Right atrium auricular region (tissue), 2 donors: Measurements from ENCODE around the gene RPUSD4. TPM values are rescaled to one million over a fixed set of nuclear protein-coding genes. Genes with fewer than 3 reads are reported as not detected.
A peak's percentile ranks its signal among the peaks of the same experiment; 100 is the strongest.

Experiments used
- DNase-seq: peaks from one replicate; pipeline ENCODE4 v3.0.0-alpha.2; 2019; ENCODE audit warnings: low spot score
- H3K27ac ChIP-seq, 2 donors: fragments of 200-600 bp; sonication (generic); 1 replicate in 1 of 2; 2 replicates in 1 of 2; pipeline ENCODE4 v1.5.1; 2016 to 2019
- H3K27me3 ChIP-seq, 2 donors: fragments of 200-600 bp; sonication (generic); one replicate each; pipeline versions ENCODE4 v1.5.1 to v1.6.0; 2017 to 2019
- H3K36me3 ChIP-seq: fragments of 200-600 bp; sonication (generic); one replicate; pipeline ENCODE4 v1.5.1; 2016
- H3K4me1 ChIP-seq, 2 donors: fragments of 200-600 bp; sonication (generic); one replicate each; pipeline versions ENCODE4 v1.5.1 to v1.6.0; 2017 to 2019
- H3K4me3 ChIP-seq, 2 donors: fragments of 200-600 bp; sonication (generic); 1 replicate in 1 of 2; 2 replicates in 1 of 2; pipeline ENCODE4 v1.5.1; 2017 to 2019; ENCODE audit warnings: mild to moderate bottlenecking in 1 of 2, moderate library complexity in 1 of 2
- H3K9me3 ChIP-seq, 2 donors: fragments of 200-600 bp; sonication (generic); one replicate each; pipeline ENCODE4 v1.5.1; 2019
- total RNA-seq, 2 donors: library from RNA; depleted of rRNA; stranded (reverse); fragments of >200 nt; gene quantifications; one replicate each; pipeline ENCODE4 v1.1.0, GENCODE V29; 2016
- TF ChIP-seq, protein P1 (sequence below), 2 donors: fragments of 200-600 bp; sonication (generic); IDR thresholded peaks; one replicate each; pipeline ENCODE4 v1.5.1; 2019; ENCODE audit warnings: antibody characterized with exemption in 2 of 2

RPUSD4 gene
- total RNA-seq, 2 donors from 2014 or later: 13.3 to 14.3 TPM

DNA sequence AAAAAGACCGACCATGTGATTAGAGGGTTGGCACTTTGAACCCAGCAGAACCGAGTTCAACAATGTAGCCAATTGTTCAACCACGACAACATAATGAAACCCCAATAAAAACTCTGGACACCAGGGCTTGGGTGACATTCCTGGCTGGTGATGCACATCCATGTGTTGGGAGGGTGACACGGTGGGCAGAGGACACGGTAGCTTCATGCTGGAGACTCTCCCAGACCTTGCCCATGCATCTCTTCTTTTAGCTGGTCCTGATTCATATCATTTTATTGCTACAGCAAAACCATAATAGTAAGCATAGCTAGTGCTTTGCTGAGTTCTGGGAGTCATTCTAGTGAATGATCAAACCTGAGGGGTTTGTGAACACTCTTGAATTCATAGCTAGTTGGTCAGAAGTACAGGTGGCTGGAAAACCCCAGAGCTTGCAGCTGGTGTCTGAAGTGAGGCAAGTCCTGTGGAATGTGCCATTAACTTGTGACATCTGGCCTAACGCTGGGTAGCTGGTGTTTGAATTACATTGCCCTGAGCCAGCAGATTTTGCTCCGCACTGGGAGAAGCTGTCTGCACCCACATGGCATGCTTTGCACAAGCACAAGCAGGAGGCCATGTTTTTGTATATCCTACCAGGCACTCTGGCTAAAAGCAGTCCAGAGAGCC, 14.0 kb downstream of the RPUSD4 start:
- H3K27ac ChIP-seq: no peak overlapping the region
- TF ChIP-seq, protein P1, sequence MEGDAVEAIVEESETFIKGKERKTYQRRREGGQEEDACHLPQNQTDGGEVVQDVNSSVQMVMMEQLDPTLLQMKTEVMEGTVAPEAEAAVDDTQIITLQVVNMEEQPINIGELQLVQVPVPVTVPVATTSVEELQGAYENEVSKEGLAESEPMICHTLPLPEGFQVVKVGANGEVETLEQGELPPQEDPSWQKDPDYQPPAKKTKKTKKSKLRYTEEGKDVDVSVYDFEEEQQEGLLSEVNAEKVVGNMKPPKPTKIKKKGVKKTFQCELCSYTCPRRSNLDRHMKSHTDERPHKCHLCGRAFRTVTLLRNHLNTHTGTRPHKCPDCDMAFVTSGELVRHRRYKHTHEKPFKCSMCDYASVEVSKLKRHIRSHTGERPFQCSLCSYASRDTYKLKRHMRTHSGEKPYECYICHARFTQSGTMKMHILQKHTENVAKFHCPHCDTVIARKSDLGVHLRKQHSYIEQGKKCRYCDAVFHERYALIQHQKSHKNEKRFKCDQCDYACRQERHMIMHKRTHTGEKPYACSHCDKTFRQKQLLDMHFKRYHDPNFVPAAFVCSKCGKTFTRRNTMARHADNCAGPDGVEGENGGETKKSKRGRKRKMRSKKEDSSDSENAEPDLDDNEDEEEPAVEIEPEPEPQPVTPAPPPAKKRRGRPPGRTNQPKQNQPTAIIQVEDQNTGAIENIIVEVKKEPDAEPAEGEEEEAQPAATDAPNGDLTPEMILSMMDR (IDR thresholded peaks at IDR 0.05): no peak
- H3K4me3 ChIP-seq: no peak overlapping the region
- H3K27me3 ChIP-seq: no peaks in the 10 kb centered on the region
- H3K9me3 ChIP-seq: peaks cover 0 to 3% of the 10 kb centered on the region in 2 donors
- no peak for DNase-seq
- peaks cover 56% of the 10 kb centered on the region for H3K36me3 ChIP-seq
- H3K4me1 ChIP-seq: no peaks in the 10 kb centered on the region

DNA sequence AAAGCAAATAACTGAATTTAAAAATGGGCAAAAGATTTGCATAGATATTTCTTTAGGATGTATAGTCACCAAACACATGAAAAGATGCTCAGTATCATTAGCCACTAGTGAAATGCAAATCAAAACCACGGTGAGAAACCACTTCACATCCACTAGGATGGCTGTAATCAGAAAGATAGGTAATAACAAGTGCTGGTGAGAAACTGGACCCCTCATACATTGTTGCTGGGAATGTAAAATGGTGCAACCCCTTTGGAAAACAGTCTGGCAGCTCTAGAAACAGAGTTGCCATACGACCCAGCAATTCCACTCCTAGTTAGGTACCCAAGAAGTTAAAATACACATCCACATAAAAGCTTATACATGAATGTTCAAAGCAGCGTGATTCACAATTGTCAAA, 16.3 kb downstream of the RPUSD4 start:
- H3K27me3 ChIP-seq: no peaks in the 10 kb centered on the region
- H3K27ac ChIP-seq: no peak overlapping the region
- TF ChIP-seq, protein P1 (IDR thresholded peaks at IDR 0.05): no peak
- peaks cover 0 to 3% of the 10 kb centered on the region in 2 donors for H3K9me3 ChIP-seq
- peaks cover 37% of the 10 kb centered on the region for H3K36me3 ChIP-seq
- H3K4me3 ChIP-seq: no peak overlapping the region
- no peaks in the 10 kb centered on the region for H3K4me1 ChIP-seq
- no peak for DNase-seq

DNA sequence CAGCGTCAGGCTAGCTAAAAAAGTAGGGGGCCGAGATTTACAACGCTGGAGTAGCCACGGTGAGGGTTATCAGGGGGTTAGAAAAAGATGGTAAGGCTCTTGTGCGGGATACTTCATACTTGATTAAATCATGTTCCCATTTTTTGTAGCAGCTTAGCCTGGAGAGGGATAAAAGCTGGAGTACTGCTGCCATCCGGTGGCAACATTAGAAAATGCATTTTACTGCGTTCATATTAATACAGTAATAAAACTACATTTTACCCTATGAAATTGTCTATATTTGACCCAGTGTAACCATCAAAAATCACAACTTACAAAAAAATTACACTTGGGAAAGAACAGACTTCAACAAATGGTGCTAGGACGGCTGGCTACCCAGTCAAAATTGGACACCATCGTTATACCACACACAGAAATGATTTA, 17.3 kb downstream of the RPUSD4 start:
- no peak for DNase-seq
- TF ChIP-seq, protein P1 (IDR thresholded peaks at IDR 0.05): peak; percentile 44 to 78
- Histone ChIP-seq H3K9me3 (peaks cover 0 to 3% of the 10 kb centered on the region in 2 donors), H3K4me3 (no peak overlapping the region), H3K27ac (no peak overlapping the region), H3K27me3 (no peaks in the 10 kb centered on the region), H3K36me3 (peaks cover 29% of the 10 kb centered on the region), H3K4me1 (no peaks in the 10 kb centered on the region)

DNA sequence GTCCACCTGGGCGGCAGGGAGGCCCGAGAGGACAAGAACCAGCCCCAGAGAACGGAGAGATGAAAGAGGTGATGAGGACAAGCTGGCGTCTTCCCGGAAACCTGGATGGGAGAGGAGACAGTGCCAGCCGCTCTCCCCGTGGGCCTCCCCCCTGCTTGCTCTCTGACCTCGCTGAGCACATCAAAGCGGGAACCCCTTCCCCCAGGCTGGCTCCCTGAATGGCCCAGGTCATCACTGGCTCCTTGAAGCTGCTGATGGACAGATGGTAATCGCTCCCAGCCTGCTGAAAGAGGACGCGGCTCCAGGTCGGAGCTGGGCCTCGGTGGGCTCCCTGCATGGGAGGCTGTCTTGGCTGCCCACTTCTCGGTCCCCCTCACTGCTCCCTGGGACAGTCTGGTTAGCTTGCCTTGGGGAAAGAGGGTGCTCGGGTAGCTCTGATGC, 18.4 kb downstream of the RPUSD4 start:
- Histone ChIP-seq H3K27ac (no peak overlapping the region), H3K4me1 (no peaks in the 10 kb centered on the region), H3K4me3 (no peak overlapping the region), H3K27me3 (no peaks in the 10 kb centered on the region), H3K36me3 (peaks cover 18% of the 10 kb centered on the region), H3K9me3 (peaks cover 0 to 3% of the 10 kb centered on the region in 2 donors)
- DNase-seq: no peak
- TF ChIP-seq, protein P1 (IDR thresholded peaks at IDR 0.05): no peak

DNA sequence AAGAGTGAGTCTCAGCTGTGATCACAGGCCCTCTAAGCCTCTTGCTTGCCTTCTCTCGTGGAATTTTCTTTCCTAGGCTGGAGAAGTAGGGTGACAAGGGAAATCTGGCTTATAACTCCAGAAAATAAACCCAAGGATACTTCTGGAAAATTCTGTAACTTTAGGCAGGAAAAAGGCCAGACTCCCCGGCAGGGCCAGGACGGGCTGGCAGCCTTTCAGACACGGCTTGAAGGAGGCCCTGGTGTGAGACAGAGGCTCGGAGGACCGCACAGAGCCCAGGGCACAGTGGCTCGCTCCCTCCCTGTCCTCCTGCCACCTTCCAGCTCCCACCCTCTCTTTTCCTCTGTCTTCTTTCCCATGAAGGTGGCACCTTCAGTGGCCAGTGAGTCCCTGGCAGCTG, 19.1 kb downstream of the RPUSD4 start:
- Histone ChIP-seq H3K27ac (no peak overlapping the region), H3K27me3 (no peaks in the 10 kb centered on the region), H3K36me3 (peaks cover 11% of the 10 kb centered on the region), H3K4me3 (no peak overlapping the region), H3K4me1 (no peaks in the 10 kb centered on the region), H3K9me3 (peaks cover 0 to 3% of the 10 kb centered on the region in 2 donors)
- TF ChIP-seq, protein P1 (IDR thresholded peaks at IDR 0.05): no peak
- DNase-seq: no peak
